ELR (cell line): Measurements from ENCODE around the gene CACNA2D1.
A peak's percentile ranks its signal among the peaks of the same experiment; 100 is the strongest.

ENCODE experiments used
- DNase-seq: peaks from one replicate; pipeline ENCODE4 v3.0.0-alpha.2; 2015; ENCODE audit warnings: low read depth

Gene CACNA2D1

DNA sequence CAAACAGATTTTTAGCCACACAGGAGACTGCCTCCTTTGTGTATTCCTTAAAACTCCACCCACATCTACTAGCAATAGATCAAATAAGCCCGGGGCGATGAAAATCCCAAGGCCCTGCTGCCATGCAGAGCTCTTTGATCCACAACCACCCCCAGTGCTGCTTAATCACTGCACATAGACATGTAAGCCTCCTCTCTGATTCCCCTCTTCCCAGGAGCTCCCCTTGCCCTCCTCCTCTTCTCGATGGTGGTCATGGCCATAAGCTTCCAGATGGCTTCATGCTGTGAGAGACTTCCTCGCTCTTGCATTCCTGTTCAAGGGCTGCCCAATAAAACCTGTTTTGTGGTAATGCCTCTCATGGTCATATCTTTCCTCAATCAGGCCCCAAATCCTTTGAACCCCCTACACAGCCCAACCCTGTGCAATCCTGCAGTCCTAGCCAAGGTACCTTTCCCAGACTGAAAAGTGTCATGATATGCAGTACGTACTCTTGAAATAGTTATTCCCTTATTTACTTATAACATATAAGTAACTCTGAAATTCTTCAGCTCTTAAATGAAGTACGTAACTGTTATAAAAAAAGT is 158.5 kb downstream of the CACNA2D1 start:
- no peak for DNase-seq

- no peak for DNase-seq
Measured at GRCh38 chr7:82275342-82275741, 168.2 kb downstream of the CACNA2D1 start.

- no peak for DNase-seq
Measured at GRCh38 chr7:82274681-82275080, 168.9 kb downstream of the CACNA2D1 start.

DNA sequence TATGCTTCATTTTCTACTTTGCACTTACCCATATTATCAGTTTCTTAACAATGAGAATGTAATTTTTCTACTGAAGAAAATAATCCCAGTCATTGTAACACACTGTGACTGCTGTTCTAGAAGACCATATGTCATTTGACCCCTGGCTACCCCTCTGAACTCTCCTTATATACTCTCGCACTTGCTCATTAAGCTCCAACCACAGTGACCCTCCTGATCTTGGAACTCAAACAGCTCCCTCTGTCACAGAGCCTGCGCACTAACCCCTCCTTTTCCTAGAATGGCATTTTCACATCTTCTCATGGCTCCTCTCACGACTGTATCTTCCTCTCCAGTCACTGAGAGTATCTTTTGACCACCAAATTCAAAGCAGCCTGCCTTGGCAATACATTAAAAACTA is 169.7 kb downstream of the CACNA2D1 start:
- DNase-seq: no peak

GRCh38 chr7:82270870-82271269 is 172.7 kb downstream of the CACNA2D1 start:
- DNase-seq: no peak

- no peak for DNase-seq
Measured at GRCh38 chr7:82268632-82269031, 174.9 kb downstream of the CACNA2D1 start.

DNA sequence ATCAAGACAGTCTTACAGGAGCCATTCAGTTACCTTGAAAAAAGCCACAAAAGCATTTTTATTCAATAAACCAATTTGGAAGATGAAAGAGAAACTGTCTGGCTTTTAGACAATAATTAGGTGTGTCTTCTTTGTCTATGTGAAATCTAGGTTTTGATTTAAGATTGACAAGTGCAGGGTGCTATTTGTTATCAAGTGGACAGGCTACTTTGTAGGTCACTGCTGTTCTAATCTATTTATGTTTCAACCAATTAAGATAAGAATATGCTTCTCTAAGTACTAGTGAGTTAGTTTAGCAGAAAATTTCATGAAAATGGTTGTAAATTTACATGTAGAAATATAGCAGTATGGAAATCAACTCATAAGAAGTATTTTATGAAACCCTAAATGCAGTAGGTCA is 177.5 kb downstream of the CACNA2D1 start:
- no peak for DNase-seq

DNA sequence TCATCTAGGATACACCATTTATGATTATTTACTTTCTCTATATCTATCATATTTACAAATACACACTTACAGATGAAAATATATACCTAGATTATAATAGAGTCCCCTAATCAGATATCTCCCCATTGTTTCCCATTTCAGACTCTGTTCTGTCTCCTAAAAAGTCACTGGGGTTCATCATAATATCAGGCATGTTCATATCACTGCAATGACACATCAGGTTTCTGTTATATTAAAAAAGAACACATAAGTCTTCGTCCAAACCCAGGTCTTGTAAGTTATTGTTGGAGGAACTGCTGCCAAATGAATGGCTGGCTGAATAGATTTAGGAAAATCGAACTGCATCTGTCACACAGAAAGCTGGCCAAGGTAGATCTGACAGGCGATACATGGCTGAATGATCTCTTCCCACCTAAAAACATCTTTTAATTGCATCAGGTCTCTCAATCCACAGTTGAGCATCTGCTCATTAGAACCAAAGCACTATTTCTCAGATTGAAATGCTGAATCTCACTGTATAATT is 178.7 kb downstream of the CACNA2D1 start:
- DNase-seq: no peak

DNA sequence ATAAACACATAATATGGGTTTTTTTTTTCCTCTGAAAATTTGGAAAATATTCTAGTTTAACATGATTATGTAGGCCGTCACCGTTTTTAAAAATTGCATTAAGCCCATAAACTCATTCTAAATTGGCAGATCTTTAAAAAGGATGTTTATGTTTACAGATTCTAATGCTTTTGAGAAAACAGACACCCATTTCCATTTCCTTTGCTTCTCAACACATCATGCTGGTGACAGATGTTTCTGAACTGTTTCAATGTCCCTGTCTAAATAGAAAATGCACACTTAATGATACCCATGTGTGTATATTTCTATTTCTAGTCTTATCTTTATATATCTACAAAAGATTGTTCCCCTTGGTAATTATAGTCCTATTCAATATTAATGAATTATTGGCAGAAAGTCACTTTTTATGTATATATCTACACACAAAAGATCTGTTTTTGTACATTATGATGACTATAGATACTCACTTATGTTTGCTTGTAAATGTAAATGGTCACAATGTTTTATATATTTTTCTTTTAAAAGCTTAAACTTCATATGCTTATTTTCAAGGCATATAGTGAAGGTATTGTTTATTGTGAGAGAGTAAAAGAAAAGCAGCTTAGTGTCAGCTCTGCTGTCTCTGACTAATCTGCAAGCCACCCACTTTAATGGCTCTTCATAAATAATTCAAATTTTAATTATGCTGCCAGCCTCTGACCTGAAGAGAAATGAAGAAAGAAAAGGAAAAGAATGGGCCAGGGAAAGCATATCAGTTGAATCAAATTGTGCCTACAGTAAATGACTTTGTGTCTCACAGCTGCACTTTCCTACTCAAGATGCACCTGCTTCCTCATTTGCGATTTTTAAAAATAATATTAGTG is 179.4 kb downstream of the CACNA2D1 start:
- DNase-seq: no peak

GRCh38 chr7:82258181-82258580 is 185.4 kb downstream of the CACNA2D1 start:
- DNase-seq: no peak

DNA sequence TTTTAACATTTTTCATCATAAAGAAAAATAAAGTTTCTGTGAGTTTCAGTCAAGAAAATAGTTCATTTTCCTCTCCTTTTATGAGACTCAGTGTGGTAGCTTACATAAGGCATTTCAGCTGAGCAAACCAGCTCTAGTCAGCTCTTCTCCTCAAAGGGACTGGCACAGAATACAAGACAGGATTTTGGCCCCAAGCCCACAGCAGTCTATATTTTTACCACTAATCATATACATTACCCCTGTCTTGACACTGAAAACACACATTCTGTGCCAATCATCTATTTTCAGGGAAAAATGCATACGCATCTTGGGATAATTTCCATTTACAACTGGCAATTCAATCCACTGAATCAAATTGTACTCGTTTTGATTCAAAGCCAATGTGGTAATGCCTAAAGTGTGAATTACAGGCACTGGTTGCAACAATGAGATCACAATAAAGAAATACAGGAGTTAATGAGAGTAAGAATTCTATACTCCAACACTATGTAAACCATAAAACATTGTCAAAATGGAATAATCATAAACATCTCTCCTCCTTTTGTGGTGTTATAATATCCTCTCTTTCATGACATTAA is 186.4 kb downstream of the CACNA2D1 start:
- no peak for DNase-seq

DNA sequence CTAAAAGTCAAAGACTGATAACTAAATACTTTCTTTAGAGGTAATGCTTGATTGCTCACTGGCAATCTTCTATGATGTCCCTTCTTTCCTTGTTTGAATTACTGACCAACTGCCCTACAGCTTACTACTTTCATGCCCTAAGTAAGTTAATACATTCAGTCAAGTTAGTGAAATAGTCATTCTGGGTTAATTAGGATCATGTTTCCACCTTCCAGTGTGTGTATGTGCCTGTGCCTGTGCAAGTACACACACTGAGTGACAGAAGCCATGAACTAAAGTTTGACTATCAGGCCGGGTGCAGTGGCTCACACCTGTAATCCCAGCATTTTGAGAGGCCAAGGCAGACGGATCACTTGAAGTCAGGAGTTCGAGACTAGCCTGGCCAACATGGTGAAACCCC is 187.9 kb downstream of the CACNA2D1 start:
- no peak for DNase-seq

DNA sequence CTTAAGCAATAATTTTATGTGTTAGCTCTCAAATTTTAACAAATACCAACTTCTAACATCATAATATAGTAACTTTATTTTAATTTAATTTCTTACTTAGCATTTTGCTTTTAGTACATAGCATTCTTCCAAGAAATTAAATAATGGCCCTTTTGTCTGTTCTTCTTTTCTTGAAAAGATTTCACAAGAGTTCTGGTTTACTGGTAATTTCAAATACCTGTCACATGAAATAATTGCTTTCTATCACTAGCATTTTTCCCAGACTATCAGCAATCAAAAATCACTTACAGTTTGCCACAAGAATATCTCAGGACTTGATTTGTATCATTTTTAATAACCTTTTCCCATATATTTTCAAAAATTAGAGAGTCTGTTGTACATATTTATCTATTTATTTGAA is 193.0 kb downstream of the CACNA2D1 start:
- DNase-seq: no peak

DNA sequence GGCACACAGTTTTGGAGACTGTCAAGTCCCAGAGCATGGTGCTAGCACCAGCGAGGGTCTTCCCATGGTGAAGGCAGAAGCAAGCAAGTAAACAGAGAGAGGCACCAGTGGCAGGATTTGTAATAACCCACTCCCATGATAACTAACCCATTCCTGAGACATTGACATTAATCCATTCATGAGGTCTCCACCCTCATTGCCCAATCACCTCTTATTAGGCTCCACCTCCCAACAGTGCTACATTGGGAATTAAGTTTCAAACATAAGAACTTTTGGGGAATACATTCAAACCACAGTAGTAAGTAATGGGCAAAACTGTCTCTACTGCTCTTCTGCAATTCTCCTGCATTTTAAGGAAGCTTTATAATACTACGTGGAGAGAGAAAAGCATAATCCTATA is 193.6 kb downstream of the CACNA2D1 start:
- no peak for DNase-seq

GRCh38 chr7:82247814-82248433 is 195.7 kb downstream of the CACNA2D1 start:
- peak; percentile 26 for DNase-seq

DNA sequence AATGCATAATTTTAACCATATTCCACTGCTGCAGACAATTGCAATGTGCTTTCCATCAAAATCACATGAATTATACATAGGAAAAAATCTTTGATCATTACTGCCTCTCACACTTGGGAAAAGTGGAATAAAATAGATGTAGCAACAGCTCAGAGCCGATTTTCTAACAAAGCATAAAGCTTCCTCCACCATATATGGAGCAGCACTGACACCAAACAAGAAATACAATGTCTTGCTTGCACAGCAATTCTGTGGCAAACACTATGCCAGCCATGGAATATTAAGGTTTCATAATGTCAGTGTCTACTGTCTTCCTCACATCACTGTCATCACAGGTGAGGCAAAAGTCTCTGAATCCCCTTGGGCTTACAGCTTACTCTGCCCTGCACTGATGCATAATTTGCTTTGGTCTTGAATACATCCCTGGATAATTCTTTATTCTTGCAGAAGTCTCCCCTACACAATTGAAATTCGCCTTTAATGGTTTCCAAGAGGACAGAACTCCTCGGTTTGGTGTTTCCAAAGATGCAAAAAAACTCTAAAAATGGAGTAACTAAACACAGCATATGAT is 198.5 kb downstream of the CACNA2D1 start:
- DNase-seq: no peak

DNA sequence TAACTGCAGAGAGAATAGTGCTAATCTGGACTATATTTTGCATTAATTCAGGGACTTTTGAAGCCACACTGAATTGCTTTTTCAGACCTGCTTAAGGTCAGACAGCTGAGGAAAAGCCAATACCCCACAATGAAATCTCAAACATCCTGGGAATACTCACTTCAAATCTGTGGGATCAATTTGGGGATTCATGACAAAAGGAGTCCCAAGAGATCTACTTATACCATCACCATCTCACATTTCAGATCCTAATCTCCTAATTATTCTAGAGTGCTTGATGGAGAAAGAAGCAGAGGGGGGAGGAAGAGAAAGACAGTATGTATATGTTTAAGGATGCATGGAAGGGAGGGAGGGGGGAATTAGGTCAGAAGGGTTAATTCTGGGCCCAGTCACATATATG is 202.2 kb downstream of the CACNA2D1 start:
- no peak for DNase-seq

DNA sequence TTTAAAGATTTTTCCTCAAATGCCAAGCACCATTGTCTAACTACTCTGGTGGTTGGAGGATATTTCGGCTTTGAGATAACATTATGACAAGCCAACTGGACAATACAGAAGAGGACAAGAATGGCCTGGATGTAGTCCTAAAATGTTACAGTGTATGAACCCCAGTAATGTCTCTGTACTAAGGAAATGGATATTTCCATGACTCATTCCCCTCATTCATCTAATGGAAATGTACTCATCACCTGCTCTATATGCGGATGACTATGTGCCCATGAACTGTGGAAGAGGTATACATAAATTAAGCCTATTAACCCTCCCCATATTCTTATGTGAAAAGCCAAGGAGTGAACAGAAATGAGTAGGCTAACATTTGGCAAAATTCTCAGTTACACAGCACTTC is 207.9 kb downstream of the CACNA2D1 start:
- DNase-seq: peak; percentile 72

DNA sequence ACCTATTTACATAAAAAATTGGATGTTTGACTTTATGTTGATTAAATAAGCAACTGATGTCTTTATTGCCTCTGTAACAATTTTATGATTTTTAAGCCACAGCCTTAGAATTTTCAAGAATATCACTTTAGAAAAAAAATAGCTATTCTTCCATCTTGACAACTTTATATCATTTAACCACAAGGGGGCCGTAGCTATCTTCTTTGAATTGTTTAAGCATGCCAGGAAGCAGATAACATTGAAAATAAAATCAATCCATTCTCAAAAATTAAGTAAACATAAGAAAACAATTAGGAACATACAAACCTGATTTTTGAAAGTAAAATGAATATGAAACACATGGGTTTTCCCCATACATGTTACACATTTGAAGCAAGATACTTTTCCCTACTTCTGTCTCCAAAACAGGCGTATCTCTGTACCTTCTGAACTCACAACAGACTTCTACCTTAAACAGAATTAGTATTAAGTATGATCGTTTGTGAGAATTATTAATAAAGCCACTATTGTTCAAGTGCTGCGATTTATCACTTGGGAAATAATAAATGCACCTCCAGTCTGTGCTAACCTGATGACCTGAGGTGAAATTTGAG is 209.0 kb downstream of the CACNA2D1 start:
- DNase-seq: peak; percentile 67

GRCh38 chr7:82230811-82231581 is 212.6 kb downstream of the CACNA2D1 start:
- DNase-seq: no peak

- no peak for DNase-seq
Measured at GRCh38 chr7:82229164-82229563, 214.4 kb downstream of the CACNA2D1 start.
